Measurements from ENCODE around the gene C6orf15.

Gene C6orf15

GRCh38 chr6:31090275-31090972, 22.0 kb downstream of the C6orf15 start:
- no peak overlapping the region for H3K4me3 ChIP-seq (ENCODE audit: low read depth, low read length)
- no peak overlapping the region for H2AK5ac ChIP-seq (ENCODE audit: low read length)
- H4K12ac ChIP-seq (ENCODE audit: low read depth, low read length) = no peak overlapping the region
- no peak overlapping the region for H2BK5ac ChIP-seq (ENCODE audit: low read depth, low read length, poor library complexity)
- H4K8ac ChIP-seq (ENCODE audit: low read depth, low read length) = no peak overlapping the region
- no peak overlapping the region for H2BK12ac ChIP-seq (ENCODE audit: low read length)
- H3K79me1 ChIP-seq (ENCODE audit: low read length) = peaks cover 3% of the 10 kb centered on the region
- H3K79me2 ChIP-seq (ENCODE audit: control insufficient read depth, insufficient read depth, low read length, poor library complexity) = no peaks in the 10 kb centered on the region
- H3K18ac ChIP-seq (ENCODE audit: low read length) = no peak overlapping the region
- H3K9me3 ChIP-seq (ENCODE audit: insufficient read depth, low read depth, low read length) = no peaks in the 10 kb centered on the region
- H3K9ac ChIP-seq (ENCODE audit: low read length) = no peak overlapping the region
- H3K4me2 ChIP-seq (ENCODE audit: low read length) = no peak overlapping the region
- H3K23ac ChIP-seq (ENCODE audit: low read length) = no peak overlapping the region
- H3K14ac ChIP-seq (ENCODE audit: low read length) = no peak overlapping the region
- H2AFZ ChIP-seq (ENCODE audit: insufficient read depth, low read length, poor library complexity) = no peak overlapping the region
- no peak overlapping the region for H4K91ac ChIP-seq (ENCODE audit: low read depth, low read length)
- no peak overlapping the region for H3K27ac ChIP-seq (ENCODE audit: low read depth, low read length)
- DNase-seq = no peak
- peaks cover 3 to 7% of the 10 kb centered on the region in 2 experiments for H3K4me1 ChIP-seq (ENCODE audit: control insufficient read depth in 1 of 2, insufficient read depth in 2 of 2, low read length in 2 of 2)
- H3K4ac ChIP-seq (ENCODE audit: low read depth, low read length) = no peak overlapping the region
- WGBS (ENCODE audit: extremely low coverage, insufficient coverage, insufficient read length) = no CpG with 5 or more reads among the region's 3 CpGs
- H2BK120ac ChIP-seq (ENCODE audit: insufficient read depth, low read length, poor library complexity) = no peak overlapping the region
- H3K27me3 ChIP-seq (ENCODE audit: insufficient read depth, low read length) = no peaks in the 10 kb centered on the region
- no peaks in the 10 kb centered on the region for H3K36me3 ChIP-seq (ENCODE audit: control insufficient read depth in 1 of 2, insufficient read depth in 2 of 2, low read length in 2 of 2)

GRCh38 chr6:31087494-31088089, 24.8 kb downstream of the C6orf15 start:
- WGBS (ENCODE audit: extremely low coverage, insufficient coverage, insufficient read length) = no CpG with 5 or more reads among the region's 14 CpGs
- H3K4me2 ChIP-seq (ENCODE audit: low read length) = no peak overlapping the region
- no peak overlapping the region for H2AK5ac ChIP-seq (ENCODE audit: low read length)
- H4K8ac ChIP-seq (ENCODE audit: low read depth, low read length) = no peak overlapping the region
- H3K27ac ChIP-seq (ENCODE audit: low read depth, low read length) = no peak overlapping the region
- no peak overlapping the region for H3K4ac ChIP-seq (ENCODE audit: low read depth, low read length)
- no peaks in the 10 kb centered on the region for H3K9me3 ChIP-seq (ENCODE audit: insufficient read depth, low read depth, low read length)
- no peaks in the 10 kb centered on the region for H3K27me3 ChIP-seq (ENCODE audit: insufficient read depth, low read length)
- H3K36me3 ChIP-seq (ENCODE audit: control insufficient read depth in 1 of 2, insufficient read depth in 2 of 2, low read length in 2 of 2) = no peaks in the 10 kb centered on the region
- H3K4me1 ChIP-seq (ENCODE audit: control insufficient read depth in 1 of 2, insufficient read depth in 2 of 2, low read length in 2 of 2) = peaks cover 3 to 7% of the 10 kb centered on the region in 2 experiments
- no peak overlapping the region for H4K12ac ChIP-seq (ENCODE audit: low read depth, low read length)
- H3K4me3 ChIP-seq (ENCODE audit: low read depth, low read length) = no peak overlapping the region
- no peak overlapping the region for H3K9ac ChIP-seq (ENCODE audit: low read length)
- peak; percentile 89 to 97 for DNase-seq
- no peak overlapping the region for H3K23ac ChIP-seq (ENCODE audit: low read length)
- H2AFZ ChIP-seq (ENCODE audit: insufficient read depth, low read length, poor library complexity) = no peak overlapping the region
- H3K18ac ChIP-seq (ENCODE audit: low read length) = no peak overlapping the region
- no peaks in the 10 kb centered on the region for H3K79me2 ChIP-seq (ENCODE audit: control insufficient read depth, insufficient read depth, low read length, poor library complexity)
- no peak overlapping the region for H4K91ac ChIP-seq (ENCODE audit: low read depth, low read length)
- no peak overlapping the region for H2BK5ac ChIP-seq (ENCODE audit: low read depth, low read length, poor library complexity)
- H2BK120ac ChIP-seq (ENCODE audit: insufficient read depth, low read length, poor library complexity) = no peak overlapping the region
- H3K14ac ChIP-seq (ENCODE audit: low read length) = no peak overlapping the region
- H2BK12ac ChIP-seq (ENCODE audit: low read length) = no peak overlapping the region
- peaks cover 3% of the 10 kb centered on the region for H3K79me1 ChIP-seq (ENCODE audit: low read length)

- peak overlapping the region; percentile 30 for H3K27ac ChIP-seq (ENCODE audit: low read depth, low read length)
- peaks cover 3% of the 10 kb centered on the region for H3K79me1 ChIP-seq (ENCODE audit: low read length)
- no CpG with 5 or more reads among the region's 7 CpGs for WGBS (ENCODE audit: extremely low coverage, insufficient coverage, insufficient read length)
- H3K9ac ChIP-seq (ENCODE audit: low read length) = no peak overlapping the region
- no peak overlapping the region for H3K4ac ChIP-seq (ENCODE audit: low read depth, low read length)
- no peaks in the 10 kb centered on the region for H3K27me3 ChIP-seq (ENCODE audit: insufficient read depth, low read length)
- H3K79me2 ChIP-seq (ENCODE audit: control insufficient read depth, insufficient read depth, low read length, poor library complexity) = no peaks in the 10 kb centered on the region
- DNase-seq = peak; percentile 51 to 87
- peaks cover 3 to 7% of the 10 kb centered on the region in 2 experiments for H3K4me1 ChIP-seq (ENCODE audit: control insufficient read depth in 1 of 2, insufficient read depth in 2 of 2, low read length in 2 of 2)
- H4K91ac ChIP-seq (ENCODE audit: low read depth, low read length) = no peak overlapping the region
- no peak overlapping the region for H3K4me3 ChIP-seq (ENCODE audit: low read depth, low read length)
- no peak overlapping the region for H3K23ac ChIP-seq (ENCODE audit: low read length)
- no peak overlapping the region for H3K18ac ChIP-seq (ENCODE audit: low read length)
- H2BK12ac ChIP-seq (ENCODE audit: low read length) = no peak overlapping the region
- H3K4me2 ChIP-seq (ENCODE audit: low read length) = peak overlapping the region; percentile 26
- no peak overlapping the region for H2AFZ ChIP-seq (ENCODE audit: insufficient read depth, low read length, poor library complexity)
- no peak overlapping the region for H4K8ac ChIP-seq (ENCODE audit: low read depth, low read length)
- no peak overlapping the region for H2AK5ac ChIP-seq (ENCODE audit: low read length)
- H2BK5ac ChIP-seq (ENCODE audit: low read depth, low read length, poor library complexity) = no peak overlapping the region
- no peak overlapping the region for H2BK120ac ChIP-seq (ENCODE audit: insufficient read depth, low read length, poor library complexity)
- H3K36me3 ChIP-seq (ENCODE audit: control insufficient read depth in 1 of 2, insufficient read depth in 2 of 2, low read length in 2 of 2) = no peaks in the 10 kb centered on the region
- H4K12ac ChIP-seq (ENCODE audit: low read depth, low read length) = no peak overlapping the region
- no peak overlapping the region for H3K14ac ChIP-seq (ENCODE audit: low read length)
- no peaks in the 10 kb centered on the region for H3K9me3 ChIP-seq (ENCODE audit: insufficient read depth, low read depth, low read length)
These were observed 25.5 kb downstream of the C6orf15 start for GRCh38 chr6:31086788-31087440.

- Histone ChIP-seq H2BK5ac (ENCODE audit: low read depth, low read length, poor library complexity) (no peak overlapping the region), H3K27ac (ENCODE audit: low read depth, low read length) (no peak overlapping the region), H3K36me3 (ENCODE audit: control insufficient read depth in 1 of 2, insufficient read depth in 2 of 2, low read length in 2 of 2) (no peaks in the 10 kb centered on the region), H2BK120ac (ENCODE audit: insufficient read depth, low read length, poor library complexity) (no peak overlapping the region), H4K12ac (ENCODE audit: low read depth, low read length) (no peak overlapping the region), H3K23ac (ENCODE audit: low read length) (no peak overlapping the region), H3K79me2 (ENCODE audit: control insufficient read depth, insufficient read depth, low read length, poor library complexity) (no peaks in the 10 kb centered on the region), H3K9ac (ENCODE audit: low read length) (no peak overlapping the region), H3K4me3 (ENCODE audit: low read depth, low read length) (no peak overlapping the region), H4K8ac (ENCODE audit: low read depth, low read length) (no peak overlapping the region), H2BK12ac (ENCODE audit: low read length) (no peak overlapping the region), H2AFZ (ENCODE audit: insufficient read depth, low read length, poor library complexity) (no peak overlapping the region), H3K27me3 (ENCODE audit: insufficient read depth, low read length) (no peaks in the 10 kb centered on the region), H3K4ac (ENCODE audit: low read depth, low read length) (no peak overlapping the region), H3K79me1 (ENCODE audit: low read length) (peaks cover 3% of the 10 kb centered on the region), H3K4me2 (ENCODE audit: low read length) (no peak overlapping the region), H3K18ac (ENCODE audit: low read length) (no peak overlapping the region), H3K4me1 (ENCODE audit: control insufficient read depth in 1 of 2, insufficient read depth in 2 of 2, low read length in 2 of 2) (peaks cover 6 to 7% of the 10 kb centered on the region in 2 experiments), H3K9me3 (ENCODE audit: insufficient read depth, low read depth, low read length) (no peaks in the 10 kb centered on the region), H2AK5ac (ENCODE audit: low read length) (no peak overlapping the region), H4K91ac (ENCODE audit: low read depth, low read length) (no peak overlapping the region), H3K14ac (ENCODE audit: low read length) (no peak overlapping the region)
- DNase-seq = peak in 1 of 2 donors; percentile 34
- no CpG with 5 or more reads among the region's 8 CpGs for whole genome bisulfite sequencing (ENCODE audit: extremely low coverage, insufficient coverage, insufficient read length)
These were observed 28.5 kb downstream of the C6orf15 start for GRCh38 chr6:31083742-31084354.
